HG02981 (cell line): ENCODE results near the gene CAMK4.

Source experiments
- ATAC-seq: cut with Tn5 transposase; IDR thresholded peaks from one replicate; pipeline ENCODE4 v1.9.1; 2021; ENCODE audit warnings: mild to moderate bottlenecking, moderate library complexity; ENCODE audit not compliant: unreplicated experiment

CAMK4 gene

GRCh38 chr5:111480346-111480745 is 256.2 kb downstream of the CAMK4 start:
- ATAC-seq = no peak

- no peak for ATAC-seq
Measured at GRCh38 chr5:111486055-111486454, 261.9 kb downstream of the CAMK4 start.

- no peak for ATAC-seq
Measured at GRCh38 chr5:111486926-111487325, 262.7 kb downstream of the CAMK4 start.

GRCh38 chr5:111488353-111488752 is 264.2 kb downstream of the CAMK4 start:
- no peak for ATAC-seq

GRCh38 chr5:111493031-111493430 is 268.8 kb downstream of the CAMK4 start:
- no peak for ATAC-seq

GRCh38 chr5:111494355-111494999 is 270.3 kb downstream of the CAMK4 start:
- no peak for ATAC-seq

- no peak for ATAC-seq
Measured at GRCh38 chr5:111495159-111495558, 271.0 kb downstream of the CAMK4 start.

- no peak for ATAC-seq
Measured at GRCh38 chr5:111498346-111498745, 274.2 kb downstream of the CAMK4 start.

GRCh38 chr5:111502956-111503355 is 278.8 kb downstream of the CAMK4 start:
- no peak for ATAC-seq

- no peak for ATAC-seq
Measured at GRCh38 chr5:111505096-111505495, 280.9 kb downstream of the CAMK4 start.

- no peak for ATAC-seq
Measured at GRCh38 chr5:111507276-111507675, 283.1 kb downstream of the CAMK4 start.

GRCh38 chr5:111509119-111509518 is 284.9 kb downstream of the CAMK4 start:
- no peak for ATAC-seq

- no peak for ATAC-seq
Measured at GRCh38 chr5:111511174-111511830, 287.1 kb downstream of the CAMK4 start.

GRCh38 chr5:111511831-111512374 is 287.7 kb downstream of the CAMK4 start:
- ATAC-seq = peak; percentile 18

- peak; percentile 90 for ATAC-seq
Measured at GRCh38 chr5:111512375-111513130, 288.4 kb downstream of the CAMK4 start, which contains the start of gene STARD4. Gene STARD4 (minus strand): TSS chr5:111512535. CDS start chr5:111507433, 5,102 bp downstream.

GRCh38 chr5:111513131-111513520 is 288.9 kb downstream of the CAMK4 start:
- no peak for ATAC-seq

- no peak for ATAC-seq
Measured at GRCh38 chr5:111514087-111514486, 289.9 kb downstream of the CAMK4 start.

- no peak for ATAC-seq
Measured at GRCh38 chr5:111517853-111518501, 293.8 kb downstream of the CAMK4 start.

GRCh38 chr5:111518777-111519176 is 294.6 kb downstream of the CAMK4 start:
- ATAC-seq = no peak

- ATAC-seq = no peak
Measured at GRCh38 chr5:111520908-111521307, 296.7 kb downstream of the CAMK4 start.

- ATAC-seq = no peak
Measured at GRCh38 chr5:111528056-111528455, 303.9 kb downstream of the CAMK4 start.
